Measurements from ENCODE around the gene CXCL3.

CXCL3 gene

GRCh38 chr4:74013264-74013663 is 25.2 kb downstream of the CXCL3 start:
- TF ChIP-seq CTCF (IDR thresholded peaks at IDR 0.05; ENCODE audit: low read depth, low read length) = no peak
- no peak overlapping the region for H3K27ac ChIP-seq
- no peak overlapping the region for H3K4me3 ChIP-seq (ENCODE audit: low read depth, low read length)
- no peaks in the 10 kb centered on the region for H3K27me3 ChIP-seq (ENCODE audit: insufficient read depth, low read depth, severe bottlenecking)
- no peaks in the 10 kb centered on the region for H3K36me3 ChIP-seq
- no peaks in the 10 kb centered on the region for H3K9me3 ChIP-seq (ENCODE audit: severe bottlenecking)
- DNase-seq = no peak

GRCh38 chr4:74012130-74012529 is 26.4 kb downstream of the CXCL3 start:
- no peaks in the 10 kb centered on the region for H3K36me3 ChIP-seq
- H3K9me3 ChIP-seq (ENCODE audit: severe bottlenecking) = no peaks in the 10 kb centered on the region
- H3K27me3 ChIP-seq (ENCODE audit: insufficient read depth, low read depth, severe bottlenecking) = no peaks in the 10 kb centered on the region
- DNase-seq = no peak
- H3K27ac ChIP-seq = no peak overlapping the region
- TF ChIP-seq CTCF (IDR thresholded peaks at IDR 0.05; ENCODE audit: low read depth, low read length) = no peak
- H3K4me3 ChIP-seq (ENCODE audit: low read depth, low read length) = no peak overlapping the region

GRCh38 chr4:74009307-74009706 is 29.2 kb downstream of the CXCL3 start:
- no peaks in the 10 kb centered on the region for H3K27me3 ChIP-seq (ENCODE audit: insufficient read depth, low read depth, severe bottlenecking)
- DNase-seq = no peak
- H3K27ac ChIP-seq = no peak overlapping the region
- H3K4me3 ChIP-seq (ENCODE audit: low read depth, low read length) = no peak overlapping the region
- no peaks in the 10 kb centered on the region for H3K9me3 ChIP-seq (ENCODE audit: severe bottlenecking)
- H3K36me3 ChIP-seq = no peaks in the 10 kb centered on the region
- no peak for TF ChIP-seq CTCF (IDR thresholded peaks at IDR 0.05; ENCODE audit: low read depth, low read length)

- DNase-seq = no peak
- no peaks in the 10 kb centered on the region for H3K9me3 ChIP-seq (ENCODE audit: severe bottlenecking)
- H3K27ac ChIP-seq = no peak overlapping the region
- H3K36me3 ChIP-seq = no peaks in the 10 kb centered on the region
- no peak overlapping the region for H3K4me3 ChIP-seq (ENCODE audit: low read depth, low read length)
- no peaks in the 10 kb centered on the region for H3K27me3 ChIP-seq (ENCODE audit: insufficient read depth, low read depth, severe bottlenecking)
- no peak for TF ChIP-seq CTCF (IDR thresholded peaks at IDR 0.05; ENCODE audit: low read depth, low read length)
Observed at GRCh38 chr4:74006009-74006476, 32.4 kb downstream of the CXCL3 start.

GRCh38 chr4:74005528-74005927 is 33.0 kb downstream of the CXCL3 start:
- H3K36me3 ChIP-seq = no peaks in the 10 kb centered on the region
- no peak overlapping the region for H3K27ac ChIP-seq
- no peak for DNase-seq
- H3K4me3 ChIP-seq (ENCODE audit: low read depth, low read length) = no peak overlapping the region
- no peaks in the 10 kb centered on the region for H3K27me3 ChIP-seq (ENCODE audit: insufficient read depth, low read depth, severe bottlenecking)
- no peak for TF ChIP-seq CTCF (IDR thresholded peaks at IDR 0.05; ENCODE audit: low read depth, low read length)
- no peaks in the 10 kb centered on the region for H3K9me3 ChIP-seq (ENCODE audit: severe bottlenecking)

GRCh38 chr4:74004668-74005067 is 33.8 kb downstream of the CXCL3 start:
- DNase-seq = no peak
- TF ChIP-seq CTCF (IDR thresholded peaks at IDR 0.05; ENCODE audit: low read depth, low read length) = no peak
- no peak overlapping the region for H3K4me3 ChIP-seq (ENCODE audit: low read depth, low read length)
- no peaks in the 10 kb centered on the region for H3K9me3 ChIP-seq (ENCODE audit: severe bottlenecking)
- no peaks in the 10 kb centered on the region for H3K36me3 ChIP-seq
- H3K27ac ChIP-seq = no peak overlapping the region
- no peaks in the 10 kb centered on the region for H3K27me3 ChIP-seq (ENCODE audit: insufficient read depth, low read depth, severe bottlenecking)
